Left ventricle myocardium superior (tissue), 1 donor: ENCODE data around the gene DNAAF8. TPM values are rescaled to one million over a fixed set of nuclear protein-coding genes. Genes with fewer than 3 reads are reported as not detected.
"Not testable (repeated sequence)": the region's sequence is repeated elsewhere in the genome, so short reads cannot be mapped to it uniquely, and the experiment has no call there.

Experiments used
- ATAC-seq: fragments of 200-7000 bp; cut with Tn5 transposase; one replicate; pipeline ENCODE4 v1.9.1; 2020; ENCODE audit warnings: mild to moderate bottlenecking, moderate library complexity
- DNase-seq: peaks from one replicate; pipeline ENCODE4 v3.0.0-alpha.2; 2020
- intact Hi-C: fragments of 100-400 bp; cut with micrococcal nuclease; formaldehyde crosslinking; loops from one replicate; pipeline ENCODE4 v1.11.0; 2022
- total RNA-seq: library from RNA; stranded (reverse); fragmentation: NEBNext Ultra II Directional; extraction: Animal tissue kit (Norgen Biotek cat#: 25700); gene quantifications from one replicate; pipeline ENCODE4 v1.2.1, GENCODE V29; 2021
- donor health status: DM: no; HTN: yes; CAD: no; lungs with severe emphysema.

Gene DNAAF8
- total RNA-seq, 1 donor from 2014 or later, result 0.30 TPM

DNA sequence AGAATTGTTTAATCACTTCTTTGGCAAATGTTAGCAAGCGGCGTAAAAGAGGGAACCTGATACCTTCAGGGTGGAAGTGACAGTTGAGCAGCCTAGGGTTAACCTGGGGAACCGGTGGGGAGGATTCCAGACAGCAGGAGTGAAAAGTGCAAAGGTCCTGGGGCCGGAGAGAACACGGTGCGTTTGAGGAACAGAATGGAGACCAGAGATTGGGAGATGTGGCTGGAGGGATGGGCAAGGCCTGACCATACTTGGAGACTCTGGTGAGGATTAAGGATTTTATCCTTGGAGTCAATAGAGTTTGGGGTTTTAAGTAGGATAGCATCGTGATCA, 34.9 kb downstream of the DNAAF8 start:
- DNase-seq, result no peak
- intact Hi-C loops, result no loop called here
- ATAC-seq, result no peak

GRCh38 chr16:4771646-4772045, 37.3 kb downstream of the DNAAF8 start:
- intact Hi-C loops, result no loop called here
- DNase-seq, result no peak
- no peak for ATAC-seq

DNA sequence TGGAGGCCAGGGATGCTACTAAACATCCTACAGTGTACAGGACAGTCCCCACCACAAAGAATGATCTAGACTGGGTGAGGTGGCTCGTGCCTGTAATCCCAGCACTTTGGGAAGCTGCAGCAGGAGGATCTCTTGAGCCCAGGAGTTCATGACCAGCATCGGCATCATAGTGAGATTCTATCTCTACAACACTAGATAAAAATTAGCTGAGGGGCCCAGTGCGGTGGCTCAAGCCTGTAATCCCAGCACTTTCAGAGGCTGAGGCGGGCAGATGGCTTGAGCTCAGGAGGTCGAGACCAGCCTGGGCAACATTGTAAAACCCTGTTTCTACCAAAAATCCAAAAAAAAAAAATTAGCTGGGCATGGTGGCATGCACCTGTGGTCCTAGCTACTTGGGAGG, 38.0 kb downstream of the DNAAF8 start:
- intact Hi-C loops, result no loop called here
- no peak for ATAC-seq
- no peak for DNase-seq

- no peak for ATAC-seq
- intact Hi-C loops, result no loop called here
- no peak for DNase-seq
These were observed 40.7 kb downstream of the DNAAF8 start for GRCh38 chr16:4775005-4775404.

GRCh38 chr16:4776141-4776705, 41.9 kb downstream of the DNAAF8 start:
- intact Hi-C loops, result no loop called here
- DNase-seq (no peak), ATAC-seq (no peak)

DNA sequence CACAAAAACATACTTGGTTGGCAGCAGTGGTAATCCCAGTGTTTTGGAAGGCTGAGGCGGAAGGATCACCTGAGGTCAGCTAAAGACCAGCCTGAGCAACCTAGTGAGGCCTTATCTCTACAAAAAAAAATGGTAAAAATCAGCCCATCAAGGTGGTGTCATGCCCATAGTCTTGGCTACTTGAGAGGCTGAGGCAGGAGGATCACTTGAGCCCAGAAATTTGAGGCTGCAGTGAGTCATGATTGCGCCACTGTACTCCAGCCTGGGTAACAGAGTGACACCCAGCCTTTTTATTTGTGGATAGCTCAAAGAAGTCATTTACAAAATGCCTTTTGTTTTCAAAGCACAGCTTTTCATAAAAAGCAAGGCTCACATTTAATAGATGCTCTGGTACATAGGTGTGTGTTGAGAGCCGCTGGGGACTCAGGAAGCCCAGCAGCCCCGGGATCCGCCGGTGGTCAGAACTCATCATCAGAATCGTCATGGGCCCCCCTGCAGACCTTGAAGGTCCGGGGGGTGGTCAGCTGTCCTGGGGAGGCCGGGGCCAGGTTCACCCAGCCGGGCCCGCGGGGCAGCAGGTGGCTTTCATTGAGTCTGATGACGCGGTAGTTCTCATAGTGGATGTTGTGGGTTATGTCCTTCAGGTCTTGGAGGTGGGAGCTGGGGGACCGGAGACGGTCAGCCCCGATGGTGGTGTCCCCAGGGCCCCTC, 43.2 kb downstream of the DNAAF8 start:
- intact Hi-C loops, result no loop called here
- no peak for ATAC-seq
- no peak for DNase-seq

GRCh38 chr16:4778050-4778392, 43.7 kb downstream of the DNAAF8 start:
- DNase-seq, result no peak
- no peak for ATAC-seq
- intact Hi-C loops, result no loop called here

- DNase-seq (no peak), ATAC-seq (no peak)
- intact Hi-C loops, result no loop called here
These were observed 45.9 kb downstream of the DNAAF8 start for GRCh38 chr16:4780235-4780634.

- ATAC-seq (no peak), DNase-seq (no peak)
- intact Hi-C loops, result no loop called here
These were observed 49.1 kb downstream of the DNAAF8 start for GRCh38 chr16:4783251-4783950.

DNA sequence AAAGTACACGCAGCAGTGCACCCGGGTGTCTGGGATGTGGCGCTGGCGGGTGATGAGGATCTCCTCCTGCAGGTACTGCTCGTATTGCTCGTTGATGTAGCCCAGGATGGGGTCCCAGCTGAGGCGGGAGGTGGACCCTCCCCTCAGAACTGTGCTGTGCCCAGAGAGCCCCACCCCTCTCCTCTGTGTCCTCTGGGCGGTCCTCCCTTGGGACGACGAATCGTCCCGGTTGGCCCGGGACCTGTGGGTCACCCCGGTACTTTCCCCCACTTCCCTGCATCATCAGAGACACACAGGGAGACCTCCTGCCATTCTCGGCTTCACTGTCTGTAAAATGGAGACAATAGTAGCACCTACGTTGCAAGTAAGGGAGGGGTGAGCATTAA, 49.6 kb downstream of the DNAAF8 start:
- DNase-seq (no peak), ATAC-seq (no peak)
- intact Hi-C loops, result no loop called here

GRCh38 chr16:4784444-4784987, 50.2 kb downstream of the DNAAF8 start:
- ATAC-seq, intact Hi-C loops, DNase-seq: not testable (repeated sequence)

DNA sequence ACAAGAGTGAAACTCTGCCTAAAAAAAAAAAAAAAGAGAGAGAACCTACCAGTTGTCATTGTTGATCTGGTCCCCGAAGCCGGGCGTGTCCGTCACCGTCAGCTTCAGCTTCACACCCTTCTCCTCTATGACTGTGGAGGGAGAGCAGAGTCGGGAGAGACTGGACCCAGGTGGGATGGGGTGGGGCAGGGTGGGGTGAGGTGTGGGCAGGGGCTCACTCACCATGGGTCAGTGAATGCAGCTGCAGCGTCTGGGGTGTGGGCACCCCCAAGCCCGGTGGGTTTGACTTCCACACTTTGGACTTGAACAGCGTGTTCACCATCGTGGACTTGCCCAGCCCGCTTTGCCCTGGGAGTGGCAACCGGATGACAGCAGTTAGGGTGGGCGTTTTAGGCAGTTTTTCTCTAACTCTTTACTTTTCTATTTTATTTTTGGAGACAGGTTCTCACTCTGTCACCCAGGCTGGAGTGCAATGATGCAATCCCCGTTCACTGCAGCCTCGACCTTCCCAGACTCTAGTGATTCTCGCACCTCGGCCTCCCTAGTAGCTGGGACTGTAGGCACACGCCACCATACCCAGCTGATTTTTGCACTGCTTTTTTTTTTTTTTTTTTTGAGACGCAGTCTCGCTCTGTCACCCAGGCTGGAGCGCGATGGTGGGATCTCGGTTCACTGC, 51.6 kb downstream of the DNAAF8 start:
- intact Hi-C loops, result no loop called here
- ATAC-seq (no peak), DNase-seq (no peak)

GRCh38 chr16:4787068-4787467, 52.7 kb downstream of the DNAAF8 start:
- no peak for DNase-seq
- ATAC-seq, result no peak
- intact Hi-C loops, result no loop called here

- DNase-seq (no peak), ATAC-seq (no peak)
- intact Hi-C loops, result no loop called here
These were observed 53.5 kb downstream of the DNAAF8 start, which contains the start of gene SEPTIN12 for GRCh38 chr16:4787627-4788482. TSS of gene SEPTIN12 (minus strand) at chr16:4788345. CDS start at chr16:4787645, 700 bp downstream.

DNA sequence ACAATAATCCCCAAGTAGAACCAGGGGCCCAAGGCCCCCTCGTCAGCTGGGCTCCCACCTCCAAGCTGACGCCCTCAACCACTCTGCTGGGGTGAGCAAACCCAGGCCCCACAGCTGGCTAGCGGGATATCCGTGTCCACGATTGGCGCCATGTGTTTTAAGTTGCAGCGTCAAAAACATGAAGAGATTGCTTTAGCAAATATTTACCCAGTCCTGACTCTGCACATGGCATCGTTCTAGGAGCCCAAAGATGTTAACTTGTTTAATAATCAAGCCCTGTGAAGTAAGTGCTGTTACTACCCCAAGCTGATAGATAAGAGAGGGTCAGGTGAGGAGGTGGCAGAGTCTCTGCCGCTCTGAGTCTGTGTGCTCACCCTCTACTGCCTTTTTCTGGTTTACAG, 54.2 kb downstream of the DNAAF8 start:
- no peak for ATAC-seq
- no peak for DNase-seq
- intact Hi-C loops, result no loop called here

DNA sequence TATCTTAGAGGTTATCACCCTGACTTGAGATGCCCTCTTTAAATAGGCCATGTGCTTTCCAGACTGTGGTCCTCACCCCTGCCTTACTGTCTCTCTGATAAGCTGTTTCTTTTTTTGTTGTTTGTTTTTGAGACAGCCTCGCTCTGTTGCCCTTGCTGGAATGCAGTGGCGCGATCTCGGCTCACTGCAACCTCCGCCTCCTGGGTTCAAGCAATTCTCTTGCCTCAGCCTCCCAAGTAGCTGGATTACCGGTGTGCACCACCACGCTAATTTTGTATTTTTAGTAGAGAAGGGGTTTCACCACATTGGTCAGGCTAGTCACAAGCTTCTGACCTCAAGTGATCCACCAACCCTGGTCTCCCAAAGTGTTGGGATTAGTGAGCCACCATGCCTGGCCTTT, 54.6 kb downstream of the DNAAF8 start:
- no peak for DNase-seq
- ATAC-seq, result no peak
- intact Hi-C loops, result no loop called here

- DNase-seq (no peak), ATAC-seq (no peak)
- intact Hi-C loops, result no loop called here
These were observed 55.9 kb downstream of the DNAAF8 start for GRCh38 chr16:4790261-4790660.

DNA sequence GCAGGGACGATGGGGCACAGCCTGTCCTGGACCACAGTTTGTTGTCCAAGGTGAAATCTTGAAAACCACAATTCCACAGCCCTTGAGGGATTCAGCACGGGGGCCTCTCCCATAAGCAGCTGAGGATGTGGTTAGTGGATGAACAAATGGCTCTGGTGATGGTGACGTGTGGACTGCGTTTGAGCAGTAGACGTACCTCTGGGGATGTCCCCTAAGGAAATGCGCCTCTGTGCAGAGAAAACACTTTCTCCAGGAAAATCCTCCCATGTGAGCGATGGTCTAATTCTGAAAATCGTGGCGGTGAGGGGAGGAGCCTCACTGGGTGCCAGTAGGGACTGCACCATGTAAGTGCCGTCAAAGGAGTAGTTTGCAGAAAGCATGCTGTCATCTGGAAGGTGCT, 56.5 kb downstream of the DNAAF8 start:
- no peak for DNase-seq
- no peak for ATAC-seq
- intact Hi-C loops, result no loop called here

- ATAC-seq, result no peak
- DNase-seq, result no peak
- intact Hi-C loops, result no loop called here
These were observed 58.7 kb downstream of the DNAAF8 start for GRCh38 chr16:4792951-4793513.
